ENCODE results near the gene FNDC3B.

FNDC3B gene

GRCh38 chr3:172352786-172353185, 313.4 kb downstream of the FNDC3B start:
- Histone ChIP-seq H3K36me3 (peaks cover 23% of the 10 kb centered on the region), H3K27me3 (no peaks in the 10 kb centered on the region), H3K9me3 (no peaks in the 10 kb centered on the region), H3K4me3 (ENCODE audit: low read depth, low read length) (no peak overlapping the region), H3K4me1 (no peaks in the 10 kb centered on the region)
- no peak for DNase-seq
- no peak for TF ChIP-seq CTCF (IDR thresholded peaks at IDR 0.05; ENCODE audit: low read depth, low read length)

- Histone ChIP-seq H3K4me3 (ENCODE audit: low read depth, low read length) (no peak overlapping the region), H3K4me1 (no peaks in the 10 kb centered on the region), H3K27me3 (no peaks in the 10 kb centered on the region), H3K9me3 (no peaks in the 10 kb centered on the region), H3K36me3 (peaks cover 20% of the 10 kb centered on the region)
- TF ChIP-seq CTCF (IDR thresholded peaks at IDR 0.05; ENCODE audit: low read depth, low read length), result no peak
- no peak for DNase-seq
These were observed 315.6 kb downstream of the FNDC3B start for GRCh38 chr3:172354931-172355499.

GRCh38 chr3:172355836-172356235, 316.5 kb downstream of the FNDC3B start:
- H3K4me3 ChIP-seq (ENCODE audit: low read depth, low read length), result no peak overlapping the region
- H3K36me3 ChIP-seq, result peaks cover 14% of the 10 kb centered on the region
- TF ChIP-seq CTCF (IDR thresholded peaks at IDR 0.05; ENCODE audit: low read depth, low read length), result no peak
- H3K4me1 ChIP-seq, result no peaks in the 10 kb centered on the region
- no peaks in the 10 kb centered on the region for H3K9me3 ChIP-seq
- no peaks in the 10 kb centered on the region for H3K27me3 ChIP-seq
- no peak for DNase-seq

GRCh38 chr3:172356427-172356826, 317.0 kb downstream of the FNDC3B start:
- no peak for TF ChIP-seq CTCF (IDR thresholded peaks at IDR 0.05; ENCODE audit: low read depth, low read length)
- H3K9me3 ChIP-seq, result no peaks in the 10 kb centered on the region
- H3K4me3 ChIP-seq (ENCODE audit: low read depth, low read length), result no peak overlapping the region
- no peaks in the 10 kb centered on the region for H3K27me3 ChIP-seq
- no peak for DNase-seq
- peaks cover 14% of the 10 kb centered on the region for H3K36me3 ChIP-seq
- H3K4me1 ChIP-seq, result no peaks in the 10 kb centered on the region

- no peak for DNase-seq
- no peak for TF ChIP-seq CTCF (IDR thresholded peaks at IDR 0.05; ENCODE audit: low read depth, low read length)
- Histone ChIP-seq H3K36me3 (peaks cover 8% of the 10 kb centered on the region), H3K4me1 (no peaks in the 10 kb centered on the region), H3K9me3 (no peaks in the 10 kb centered on the region), H3K27me3 (no peaks in the 10 kb centered on the region), H3K4me3 (ENCODE audit: low read depth, low read length) (no peak overlapping the region)
These were observed 318.7 kb downstream of the FNDC3B start for GRCh38 chr3:172357850-172358754.

GRCh38 chr3:172359231-172359630, 319.9 kb downstream of the FNDC3B start:
- TF ChIP-seq CTCF (IDR thresholded peaks at IDR 0.05; ENCODE audit: low read depth, low read length), result no peak
- Histone ChIP-seq H3K27me3 (no peaks in the 10 kb centered on the region), H3K4me3 (ENCODE audit: low read depth, low read length) (no peak overlapping the region), H3K9me3 (no peaks in the 10 kb centered on the region), H3K36me3 (no peaks in the 10 kb centered on the region; the same call in none of the 2 replicates), H3K4me1 (no peaks in the 10 kb centered on the region)
- no peak for DNase-seq

All from BE2C (cell line).